HEK293 (cell line): ENCODE measurements around the gene NCK2.

Experiments used
- CTCF ChIA-PET: fragments of 350-600 bp; formaldehyde crosslinking; extraction: SDS; loops from one replicate; lab custom pipeline; 2021; ENCODE audit warnings: antibody characterized with exemption; lab: Yijun Ruan, JAX
- POLR2A ChIA-PET: fragments of 300-600 bp; formaldehyde crosslinking; extraction: SDS; loops from one replicate; lab custom pipeline; 2020; ENCODE audit warnings: antibody characterized with exemption, inconsistent platforms; lab: Yijun Ruan, JAX
- H3K27ac ChIP-seq: fragments of 200-500 bp; sonication (Bioruptor generic); 2 replicates; pipeline ENCODE4 v1.5.1; 2014; ENCODE audit warnings: low read depth, low read length, control low read depth, inconsistent platforms; ENCODE audit errors: extremely low read depth
- H3K36me3 ChIP-seq, 2 experiments: fragments of 200-500 bp in 1 of 2; sonication (Bioruptor generic) in 1 of 2; 1 replicate in 1 of 2; 2 replicates in 1 of 2; pipeline ENCODE4 v1.5.1; 2014 to 2017; ENCODE audit warnings: inconsistent platforms in 2 of 2, low read length in 2 of 2; ENCODE audit not compliant: control insufficient read depth in 2 of 2, insufficient read depth in 1 of 2
- H3K4me1 ChIP-seq: fragments of 200-500 bp; sonication (Bioruptor generic); 2 replicates; pipeline ENCODE4 v1.5.1; 2014; ENCODE audit warnings: mild to moderate bottlenecking, low read length, inconsistent platforms; ENCODE audit not compliant: control insufficient read depth, insufficient read depth
- H3K4me3 ChIP-seq: 2 replicates; pipeline ENCODE4 v1.5.1; 2011; ENCODE audit warnings: low read depth, mild to moderate bottlenecking, control low read depth, low read length, moderate library complexity
- H3K9me3 ChIP-seq: fragments of 200-500 bp; sonication (Bioruptor generic); 2 replicates; pipeline ENCODE4 v1.5.1; 2014; ENCODE audit warnings: low read depth, low read length, inconsistent platforms; ENCODE audit not compliant: control insufficient read depth, insufficient read depth
- GLIS1 ChIP-seq: fragments of 450-650 bp; formaldehyde crosslinking; IDR thresholded peaks from 2 replicates; pipeline ENCODE4 v1.5.1; 2016; ENCODE audit warnings: missing biosample characterization, missing genetic modification characterization
- HIC1 ChIP-seq: fragments of 450-650 bp; formaldehyde crosslinking; IDR thresholded peaks from 2 replicates; pipeline ENCODE4 v1.5.1; 2016; ENCODE audit warnings: missing biosample characterization, missing genetic modification characterization
- OVOL3 ChIP-seq: fragments of 450-650 bp; formaldehyde crosslinking; IDR thresholded peaks from 2 replicates; pipeline ENCODE4 v1.5.1; 2016; ENCODE audit warnings: missing biosample characterization, missing genetic modification characterization
- PRDM10 ChIP-seq: fragments of 450-650 bp; formaldehyde crosslinking; IDR thresholded peaks from 2 replicates; pipeline ENCODE4 v1.5.1; 2016; ENCODE audit warnings: missing biosample characterization, missing genetic modification characterization
- REST ChIP-seq: fragments of 450-650 bp; formaldehyde crosslinking; IDR thresholded peaks from 2 replicates; pipeline ENCODE4 v1.5.1; 2016; ENCODE audit warnings: missing biosample characterization, missing genetic modification characterization
- SP3 ChIP-seq: fragments of 450-650 bp; formaldehyde crosslinking; IDR thresholded peaks from 2 replicates; pipeline ENCODE4 v1.5.1; 2016; ENCODE audit warnings: missing biosample characterization, missing genetic modification characterization
- SP7 ChIP-seq: fragments of 450-650 bp; formaldehyde crosslinking; IDR thresholded peaks from 2 replicates; pipeline ENCODE4 v1.5.1; 2016; ENCODE audit warnings: missing biosample characterization, missing genetic modification characterization
- ZBTB26 ChIP-seq: fragments of 450-650 bp; formaldehyde crosslinking; optimal IDR thresholded peaks from 2 replicates; pipeline ENCODE3; 2016; ENCODE audit warnings: missing biosample characterization, mild to moderate bottlenecking, missing genetic modification characterization
- ZBTB7A ChIP-seq: fragments of 450-650 bp; formaldehyde crosslinking; IDR thresholded peaks from 2 replicates; pipeline ENCODE4 v1.5.1; 2016; ENCODE audit warnings: low read depth, missing biosample characterization, missing genetic modification characterization
- ZFP69B ChIP-seq: fragments of 450-650 bp; formaldehyde crosslinking; IDR thresholded peaks from 2 replicates; pipeline ENCODE4 v1.5.1; 2016; ENCODE audit warnings: missing biosample characterization, missing genetic modification characterization
- ZNF157 ChIP-seq: fragments of 450-650 bp; formaldehyde crosslinking; IDR thresholded peaks from 2 replicates; pipeline ENCODE4 v1.5.1; 2016; ENCODE audit warnings: missing biosample characterization, missing genetic modification characterization
- ZNF175 ChIP-seq: fragments of 450-650 bp; formaldehyde crosslinking; IDR thresholded peaks from 2 replicates; pipeline ENCODE4 v1.5.1; 2016; ENCODE audit warnings: missing biosample characterization, missing genetic modification characterization
- ZNF558 ChIP-seq: fragments of 450-650 bp; formaldehyde crosslinking; IDR thresholded peaks from 2 replicates; pipeline ENCODE4 v1.5.1; 2016; ENCODE audit warnings: missing biosample characterization, missing genetic modification characterization
- ZNF600 ChIP-seq: fragments of 450-650 bp; formaldehyde crosslinking; IDR thresholded peaks from 2 replicates; pipeline ENCODE4 v1.5.1; 2016; ENCODE audit warnings: missing biosample characterization, missing genetic modification characterization
- ZNF785 ChIP-seq: fragments of 450-650 bp; formaldehyde crosslinking; IDR thresholded peaks from 2 replicates; pipeline ENCODE4 v1.5.1; 2016; ENCODE audit warnings: missing biosample characterization, missing genetic modification characterization

The NCK2 gene

GRCh38 chr2:105794926-105795574 is 50.3 kb downstream of the NCK2 start:
- peak; percentile 96 for TF ChIP-seq SP7 (tag by site-specific recombination)
- TF ChIP-seq SP3 = no peak
- TF ChIP-seq, all 188 proteins: peak for 1
- POLR2A ChIA-PET = no interaction called here
- peaks cover 17% of the 10 kb centered on the region for H3K4me1 ChIP-seq
- no peaks in the 10 kb centered on the region for H3K9me3 ChIP-seq
- H3K27ac ChIP-seq = no peak overlapping the region
- H3K4me3 ChIP-seq = no peak overlapping the region
- CTCF ChIA-PET = no interaction called here
- no peaks in the 10 kb centered on the region for H3K36me3 ChIP-seq

- no peak for TF ChIP-seq ZBTB7A (tag by site-specific recombination)
- no peak for TF ChIP-seq HIC1 (tag by site-specific recombination)
- TF ChIP-seq GLIS1 (tag by site-specific recombination) = 0 out of 2 replicates have a peak, but pooled peaks have one; percentile 18
- no peak for TF ChIP-seq ZBTB26 (tag by site-specific recombination)
- TF ChIP-seq OVOL3 (tag by site-specific recombination) = no peak
- TF ChIP-seq PRDM10 (tag by site-specific recombination) = peak; percentile 79
- no peak for TF ChIP-seq ZNF175 (tag by site-specific recombination)
- peak; percentile 35; the same call in 1 of the 2 replicates for TF ChIP-seq REST
- TF ChIP-seq ZNF558 = no peak
- TF ChIP-seq ZNF157 = no peak
- TF ChIP-seq ZNF785 = no peak
- TF ChIP-seq ZNF600 (tag by site-specific recombination) = peak; percentile 42; the same call in 1 of the 2 replicates
- no peak for TF ChIP-seq ZFP69B (tag by site-specific recombination)
- Histone ChIP-seq H3K27ac (no peak overlapping the region), H3K9me3 (no peaks in the 10 kb centered on the region), H3K36me3 (no peaks in the 10 kb centered on the region), H3K4me3 (no peak overlapping the region), H3K4me1 (peaks cover 14% of the 10 kb centered on the region)
- ChIA-PET POLR2A (no interaction called here), CTCF (interaction anchor here (0.6 kb wide), 2 partner anchors 288 to 322 kb away, joined by 3 to 4 read pairs; no protein-coding TSS in a partner anchor)
Measured at GRCh38 chr2:105795575-105795934, 50.8 kb downstream of the NCK2 start.
